GM19023 (cell line): ENCODE data around the gene ATP11A.

Experiments
- ATAC-seq: cut with Tn5 transposase; IDR thresholded peaks from one replicate; pipeline ENCODE4 v1.9.1; 2021; ENCODE audit warnings: mild to moderate bottlenecking, moderate library complexity; ENCODE audit not compliant: unreplicated experiment

Gene ATP11A

DNA sequence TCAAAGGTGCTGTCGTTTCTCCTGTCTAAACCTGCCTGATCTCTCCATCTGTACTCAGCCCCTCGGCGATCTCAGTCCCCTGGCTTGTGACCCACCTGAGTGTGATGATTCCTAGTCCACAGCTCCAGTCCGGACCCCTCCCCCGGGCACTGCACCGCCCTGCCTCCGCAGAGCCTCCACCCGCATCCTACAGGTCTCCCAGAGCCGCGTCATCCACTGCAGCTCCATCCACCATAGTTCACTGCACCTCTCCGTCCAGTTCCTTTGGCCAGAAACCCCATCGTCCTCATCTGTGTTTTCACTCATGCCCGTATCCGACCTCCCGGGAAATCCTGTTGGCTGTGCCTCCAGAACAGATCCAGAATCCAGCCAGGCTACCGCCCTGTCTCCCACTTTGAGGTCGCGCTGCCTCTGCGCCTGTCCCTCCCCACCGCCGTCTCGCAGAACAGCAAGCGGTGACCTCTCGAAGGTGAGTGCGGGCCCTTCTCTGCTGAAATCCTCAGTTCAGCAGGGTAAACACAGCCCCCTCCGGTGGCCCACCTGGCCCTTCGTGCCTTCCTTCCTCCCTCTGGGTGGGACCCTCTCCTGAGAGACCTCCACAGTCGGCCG, 227.3 kb downstream of the ATP11A start:
- ATAC-seq = no peak

DNA sequence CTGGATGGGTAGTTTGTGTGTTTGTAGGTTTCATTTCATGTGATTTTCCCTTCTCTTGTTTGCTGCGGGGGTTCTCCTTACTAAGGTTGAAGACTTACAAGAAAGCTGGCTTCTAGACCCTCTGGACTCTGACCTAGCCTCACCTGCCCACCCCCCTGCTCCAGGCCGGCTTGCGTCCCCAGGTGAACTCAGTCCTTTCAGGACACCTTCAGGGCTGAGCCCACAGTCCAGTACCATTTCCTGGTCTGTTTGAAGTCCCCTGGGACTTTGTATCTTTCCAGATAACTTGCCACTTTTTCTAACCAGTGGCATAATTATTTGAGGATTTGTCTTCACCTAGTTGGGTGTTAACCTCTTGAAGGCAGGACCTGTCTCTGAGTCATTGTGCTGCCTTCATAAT, 227.9 kb downstream of the ATP11A start:
- ATAC-seq = no peak

DNA sequence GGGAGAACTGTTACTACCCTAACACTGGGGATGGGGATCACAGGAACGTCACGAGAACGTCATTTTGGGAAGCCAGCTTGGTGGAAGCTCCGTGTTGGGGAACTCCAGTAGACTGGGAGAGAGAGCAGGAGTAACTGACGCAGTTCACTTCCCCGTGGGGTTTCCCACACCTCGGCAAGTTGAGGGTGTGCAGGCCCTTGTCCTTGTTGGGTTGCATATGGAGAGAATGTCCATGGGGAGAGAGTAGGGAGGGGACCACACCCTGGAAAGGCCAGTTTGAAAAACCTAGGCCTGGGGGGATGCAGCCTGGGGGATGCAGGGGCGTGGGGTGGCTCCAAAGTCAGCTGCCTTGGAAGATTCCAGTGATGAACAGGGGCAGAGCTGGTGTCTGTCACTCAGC, 228.4 kb downstream of the ATP11A start:
- no peak for ATAC-seq

DNA sequence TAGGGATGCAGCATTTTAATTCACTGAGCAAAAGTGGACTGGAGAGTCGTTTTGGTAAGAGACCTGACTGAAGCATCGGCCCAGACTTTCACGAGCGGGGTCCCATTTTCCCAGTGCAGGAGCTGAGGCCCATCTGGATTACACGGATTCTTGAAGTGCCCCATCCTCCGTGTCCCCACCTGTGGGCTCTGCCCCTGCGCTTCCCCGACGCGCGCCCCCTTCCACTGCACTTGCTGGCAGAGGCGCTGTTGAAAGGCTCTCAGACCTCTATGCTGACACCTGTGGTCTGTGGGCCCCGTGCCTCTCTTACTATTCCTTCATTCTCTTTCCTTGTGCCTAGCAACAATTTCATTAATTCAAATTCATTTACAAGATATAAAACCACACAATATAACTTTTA, 228.9 kb downstream of the ATP11A start:
- ATAC-seq = no peak

DNA sequence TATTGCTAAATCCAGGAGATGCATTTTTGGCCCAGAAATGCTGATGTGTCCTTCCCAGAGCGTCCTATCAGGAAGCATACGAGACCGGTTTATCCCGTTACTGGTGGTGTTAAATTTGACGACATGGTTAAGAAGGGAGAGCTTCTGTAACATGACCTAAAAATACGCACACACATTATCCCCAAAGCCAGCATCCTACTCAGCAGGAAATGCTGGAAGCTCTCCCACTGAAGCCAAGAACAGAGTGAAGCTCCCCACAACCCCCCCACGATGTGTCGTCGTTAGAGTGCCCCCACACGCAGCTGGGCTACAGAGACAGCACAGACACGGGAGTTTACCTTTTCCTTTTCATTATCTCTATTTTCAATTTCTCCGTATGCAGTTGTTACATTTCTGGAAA, 234.1 kb downstream of the ATP11A start:
- ATAC-seq = no peak

DNA sequence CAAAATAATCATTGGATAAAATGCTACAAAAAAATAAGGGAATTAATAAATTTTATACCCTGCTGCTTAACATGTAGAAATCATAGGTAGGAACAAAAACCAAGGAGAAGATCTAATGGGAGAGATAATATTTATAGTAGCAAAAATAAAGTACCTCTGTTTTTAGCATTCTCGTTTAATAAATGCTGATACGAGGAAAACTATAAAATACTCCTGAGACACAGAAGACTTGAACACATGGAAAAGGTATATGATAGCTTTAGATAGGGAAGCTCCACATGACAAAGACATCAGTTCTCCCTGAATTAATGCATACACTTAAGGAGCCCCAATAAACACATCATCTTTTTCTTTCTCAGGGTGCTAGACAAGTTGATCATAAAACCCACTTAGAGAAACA, 234.5 kb downstream of the ATP11A start:
- no peak for ATAC-seq

DNA sequence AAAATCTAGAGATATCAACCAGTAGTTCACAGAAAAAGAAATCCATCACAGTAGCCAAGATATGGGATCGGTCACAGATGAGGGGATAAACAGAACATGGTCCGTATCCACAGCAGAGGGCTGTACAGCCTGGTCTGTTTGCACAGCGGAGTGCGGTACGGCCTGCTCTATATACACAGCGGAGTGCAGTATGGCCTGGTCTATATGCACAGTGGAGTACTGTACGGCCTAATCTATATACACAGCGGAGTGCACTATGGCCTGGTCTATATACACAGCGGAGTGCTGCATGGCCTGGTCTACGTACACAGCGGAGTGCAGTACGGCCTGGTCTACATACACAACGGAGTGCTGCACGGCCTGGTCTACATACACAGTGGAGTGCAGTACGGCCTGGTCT, 236.2 kb downstream of the ATP11A start:
- ATAC-seq = no peak

DNA sequence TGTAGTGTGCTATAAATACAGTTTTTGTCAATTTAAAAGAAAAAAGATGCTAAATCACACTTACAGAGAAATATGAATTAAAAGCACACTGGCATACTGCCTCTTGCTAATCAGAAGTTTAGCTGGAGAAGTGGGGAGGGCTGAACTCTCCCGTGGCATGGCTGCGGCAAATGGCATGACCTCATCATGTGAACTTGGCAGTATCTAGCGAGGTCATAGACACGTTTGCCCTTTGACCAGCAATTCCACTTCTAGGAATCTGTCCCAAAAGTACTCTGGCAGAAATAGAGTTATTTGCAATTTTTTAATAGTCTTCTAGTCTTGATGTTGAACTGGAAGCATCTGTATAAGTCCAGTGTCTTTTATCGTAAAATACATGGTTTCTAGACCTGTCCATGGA, 237.2 kb downstream of the ATP11A start:
- ATAC-seq = no peak

DNA sequence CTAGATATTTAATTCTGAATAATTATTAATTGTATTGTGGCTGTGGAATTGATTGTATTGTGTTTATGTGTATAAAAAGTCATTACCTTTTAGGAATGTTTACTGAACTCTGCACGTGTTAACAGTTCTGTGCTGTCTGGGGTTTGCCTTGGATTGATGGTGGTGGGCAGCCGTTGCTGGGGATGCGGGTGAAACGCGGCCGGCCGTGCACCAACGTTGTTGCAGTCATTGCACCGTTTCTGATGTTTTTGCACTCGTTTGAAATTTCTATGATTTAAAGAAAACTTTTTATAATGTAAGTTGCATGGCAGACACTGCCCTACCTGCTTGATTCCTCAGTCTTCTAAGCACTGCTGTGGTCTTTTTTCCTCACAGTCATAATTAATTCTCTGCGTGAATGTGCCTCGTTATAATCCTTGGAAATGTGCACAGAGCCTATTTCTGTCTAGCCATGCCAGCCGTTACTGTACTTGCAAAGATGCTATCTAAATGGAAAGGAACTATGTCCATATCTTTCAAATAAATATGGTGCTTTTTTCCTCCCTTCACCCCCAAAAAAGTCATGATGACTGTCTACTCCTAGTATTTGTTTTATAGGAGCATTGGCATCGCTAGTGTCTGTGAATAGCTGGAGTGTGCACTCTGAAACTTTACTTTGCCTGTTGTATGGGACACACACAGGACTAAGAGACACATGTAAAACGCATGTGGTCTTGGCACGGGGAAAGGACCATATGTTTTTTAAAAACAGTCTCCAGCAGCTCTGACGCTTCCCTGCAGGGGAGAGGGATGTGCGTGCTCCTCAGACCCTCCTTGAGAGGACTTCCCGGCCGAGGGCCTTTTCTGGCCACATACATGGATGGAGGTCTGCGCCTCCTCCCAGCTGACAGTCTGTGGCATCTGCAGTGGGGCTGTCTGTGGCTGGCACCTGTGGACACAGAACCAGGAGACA, 238.5 kb downstream of the ATP11A start:
- ATAC-seq = no peak

DNA sequence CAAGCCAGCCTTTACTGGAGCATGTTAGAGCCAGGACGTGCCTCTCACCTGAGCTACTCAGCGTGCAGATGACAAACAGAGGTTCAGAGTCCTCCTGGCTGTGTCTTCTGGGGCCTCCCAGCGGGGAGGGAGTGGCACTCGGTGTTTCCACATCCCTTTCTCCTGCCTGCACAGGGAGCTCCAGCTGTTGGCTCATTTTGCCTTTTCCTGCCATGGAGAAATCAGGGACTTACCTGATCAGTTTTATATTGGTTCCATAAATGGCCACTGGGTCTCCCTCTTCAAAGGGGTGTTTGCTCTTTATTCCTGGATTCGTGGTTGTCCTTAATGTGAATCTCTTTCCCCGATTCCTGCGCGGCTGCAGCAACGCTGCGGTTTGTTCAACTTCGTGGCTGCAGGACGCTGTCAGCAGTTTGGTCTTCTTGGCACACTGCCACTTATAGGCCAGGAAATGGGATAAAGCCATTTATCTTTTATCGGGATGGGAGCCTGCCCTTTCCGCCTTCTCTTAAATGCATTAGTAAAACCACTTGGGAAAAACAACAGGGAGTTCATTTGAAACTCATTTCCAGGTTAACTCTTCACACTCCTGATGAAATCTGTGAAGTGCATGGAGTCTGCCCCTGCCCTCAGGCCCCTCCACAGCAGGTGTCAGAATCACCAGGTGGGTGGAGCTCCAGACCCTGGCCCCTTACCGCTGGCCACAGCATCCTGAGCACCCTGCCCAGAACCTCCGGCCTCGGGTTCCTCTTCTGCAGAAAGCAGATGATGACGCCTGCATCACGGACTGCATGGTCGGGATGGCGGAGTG, 239.3 kb downstream of the ATP11A start:
- no peak for ATAC-seq

DNA sequence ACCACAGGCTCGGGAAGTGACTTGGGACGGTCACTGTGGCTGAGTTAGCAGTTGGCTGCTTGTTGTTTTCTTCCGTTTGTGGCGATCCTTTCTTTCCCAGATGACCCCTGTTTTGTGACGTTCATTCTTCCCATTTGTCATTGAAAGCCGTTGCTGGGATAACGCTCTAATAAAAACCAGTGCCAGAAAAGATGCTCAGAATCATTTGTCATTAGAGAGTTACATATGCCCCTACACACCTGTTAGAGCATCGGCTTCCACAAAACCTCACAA, 239.9 kb downstream of the ATP11A start:
- no peak for ATAC-seq

DNA sequence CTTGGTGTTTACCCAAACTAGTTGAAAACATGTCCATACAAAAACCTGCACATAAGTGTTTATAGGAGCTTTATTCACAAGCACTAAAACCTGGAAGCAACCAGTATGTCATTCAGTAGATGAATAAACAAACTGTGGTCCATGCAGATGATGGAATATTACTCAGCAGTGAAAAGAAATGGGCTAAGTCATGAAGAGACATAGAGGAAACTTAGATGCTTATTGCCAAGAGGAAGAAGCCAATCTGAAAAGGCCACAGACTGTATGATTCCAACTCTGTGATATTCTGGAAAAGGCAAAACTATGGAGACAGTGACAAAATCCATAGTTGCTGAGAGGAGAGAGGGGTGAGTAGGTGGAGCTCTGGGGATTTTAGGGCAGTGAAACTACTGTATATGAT, 240.4 kb downstream of the ATP11A start:
- no peak for ATAC-seq

DNA sequence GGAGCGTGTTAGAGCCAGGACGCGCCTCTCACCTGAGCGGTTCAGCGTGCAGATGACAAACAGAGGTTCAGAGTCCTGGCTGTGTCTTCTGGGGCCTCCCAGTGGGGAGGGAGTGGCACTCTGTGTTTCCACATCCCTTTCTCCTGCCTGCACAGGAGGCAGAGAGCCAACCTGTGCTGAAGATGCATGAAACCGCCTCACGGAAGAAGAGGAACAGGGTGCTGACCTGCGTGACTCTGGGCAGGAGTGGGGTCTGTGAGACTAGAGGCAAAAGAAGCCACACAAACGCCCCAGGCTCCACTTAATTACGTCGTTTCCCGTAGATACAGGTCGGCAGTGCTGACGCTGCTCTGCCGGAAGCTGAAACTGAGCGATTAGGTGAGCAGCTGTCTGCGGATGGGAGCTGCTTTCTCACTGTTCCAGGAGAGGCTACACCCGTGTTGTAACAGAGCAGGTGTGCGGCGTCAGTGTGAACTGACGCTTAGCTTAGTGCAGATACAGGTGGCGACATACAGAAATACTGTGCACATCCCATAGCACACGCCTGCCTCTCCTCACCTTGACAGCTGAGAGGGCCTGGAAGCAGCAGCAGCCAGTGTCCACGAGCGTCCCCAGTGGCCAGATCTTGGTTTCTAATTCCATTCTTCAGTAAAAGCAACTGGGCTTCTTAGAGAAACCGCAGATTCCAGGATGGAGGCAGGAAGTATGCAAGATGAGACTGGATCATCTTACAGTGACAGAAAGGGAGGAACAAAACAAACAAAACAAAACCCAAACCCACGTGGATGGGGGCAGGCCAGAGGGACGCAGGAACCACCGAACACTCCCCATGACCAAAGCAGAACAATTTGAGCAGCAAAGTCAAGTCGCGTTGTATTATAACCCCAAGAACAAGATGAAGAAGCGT, 241.4 kb downstream of the ATP11A start:
- ATAC-seq = peak; percentile 93

DNA sequence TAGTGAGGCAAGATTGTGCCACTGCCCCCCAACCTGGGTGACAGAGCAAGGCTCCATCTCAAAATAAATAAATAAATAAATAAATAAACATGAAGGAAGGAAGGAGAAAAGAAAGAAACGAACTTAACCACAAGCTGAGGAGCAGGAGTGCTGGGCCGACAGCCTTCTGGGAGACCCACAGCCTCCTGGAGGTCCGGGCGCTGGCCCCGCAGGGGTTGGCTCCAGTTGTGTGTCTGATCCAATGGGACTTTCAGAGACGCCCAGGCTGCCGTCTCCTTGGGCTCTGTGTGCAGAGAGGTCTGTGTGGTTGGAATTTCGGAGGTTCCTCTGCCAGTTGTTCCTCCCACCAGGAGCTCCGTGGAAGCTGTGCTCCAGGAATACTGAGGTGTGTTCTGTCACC, 243.1 kb downstream of the ATP11A start:
- no peak for ATAC-seq

DNA sequence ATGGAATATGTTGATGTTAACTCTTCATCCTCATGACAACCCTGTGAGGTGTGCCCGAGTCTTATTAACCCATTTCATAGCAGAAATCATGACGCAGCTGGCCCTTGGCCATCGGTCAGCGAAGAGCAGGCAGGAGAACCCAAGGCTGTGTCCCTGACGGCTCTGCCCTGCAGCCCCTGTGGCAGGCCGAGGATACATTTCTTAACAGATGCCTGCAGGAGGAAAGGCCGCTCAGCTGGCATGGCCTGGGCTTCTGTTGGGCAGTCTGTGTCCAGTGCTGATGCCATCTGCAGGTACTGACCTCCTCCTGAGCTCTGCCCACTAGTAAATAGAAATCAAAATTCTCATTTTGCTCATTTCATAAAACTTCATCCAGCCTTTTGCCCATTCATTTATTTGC, 243.8 kb downstream of the ATP11A start:
- ATAC-seq = no peak

DNA sequence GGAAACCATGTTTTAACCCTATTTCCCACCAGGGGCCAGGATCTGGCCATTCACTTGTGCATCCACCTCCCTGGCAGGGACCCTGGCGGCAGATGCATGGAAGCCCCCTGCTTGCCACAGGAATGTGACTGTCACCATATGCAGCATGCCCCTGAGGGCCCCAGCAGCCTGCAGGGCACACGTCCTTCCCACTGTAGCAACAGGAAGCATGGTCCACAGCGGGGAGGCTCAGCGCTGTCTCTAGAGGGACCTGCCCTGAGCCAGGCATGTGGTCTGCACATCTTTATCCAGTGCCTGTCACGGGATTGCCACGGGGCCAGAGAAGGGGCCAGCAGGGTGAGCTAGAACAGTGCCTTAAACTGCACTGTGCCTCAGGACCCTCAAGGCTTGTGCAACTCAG, 244.2 kb downstream of the ATP11A start:
- ATAC-seq = no peak
